Cardiac muscle cell (in vitro differentiated cells and primary cell): ENCODE results near the gene KIF6. TPM values are rescaled to one million over a fixed set of nuclear protein-coding genes. Genes with fewer than 3 reads are reported as not detected.
A peak's percentile ranks its signal among the peaks of the same experiment; 100 is the strongest.

ENCODE experiments used
- DNase-seq, 2 donors: peaks; one replicate each; pipeline versions ENCODE4 v3.0.0 to v3.0.0-alpha.2; 2010 to 2017; ENCODE audit warnings: low read depth in 1 of 2, low spot score in 1 of 2
- H3K27ac ChIP-seq: fragments of 200-600 bp; sonication (generic); 2 replicates; pipeline ENCODE4 v1.5.1; 2016
- H3K27me3 ChIP-seq: fragments of 200-600 bp; sonication (generic); 2 replicates; pipeline ENCODE4 v1.6.0; 2016; ENCODE audit warnings: control low read depth
- H3K36me3 ChIP-seq: fragments of 200-600 bp; sonication (generic); 2 replicates; pipeline ENCODE4 v1.5.1; 2016; ENCODE audit warnings: control low read depth
- H3K4me1 ChIP-seq: fragments of 200-600 bp; sonication (generic); 2 replicates; pipeline ENCODE4 v1.8.1; 2017; ENCODE audit warnings: low read depth, mild to moderate bottlenecking, mixed run types
- H3K4me3 ChIP-seq: fragments of 200-600 bp; sonication (generic); 2 replicates; pipeline ENCODE4 v1.5.1; 2016; ENCODE audit warnings: mild to moderate bottlenecking
- H3K9me3 ChIP-seq: fragments of 200-600 bp; sonication (generic); 2 replicates; pipeline ENCODE4 v1.5.1; 2017; ENCODE audit warnings: low read depth, mild to moderate bottlenecking, control low read depth
- CTCF ChIP-seq: IDR thresholded peaks from 2 replicates; pipeline ENCODE4 v1.5.1; 2012; ENCODE audit warnings: low read depth, mild to moderate bottlenecking, low read length
- polyA plus RNA-seq: library from polyadenylated mRNA; unstranded; fragments of >200 nt; fragmentation: Nextera tagmentation; extraction: Ambion mirVana; gene quantifications from 2 replicates; pipeline ENCODE4 v1.2.1, GENCODE V29; 2016
- total RNA-seq: library from RNA; depleted of rRNA; stranded (reverse); fragments of >200 nt; gene quantifications from 2 replicates; pipeline ENCODE4 v1.2.3, GENCODE V29; 2016

Gene KIF6
- total and polyA plus RNA-seq, 2 experiments from 2014 or later: 0.69 to 1.7 TPM

GRCh38 chr6:39400026-39400425 lies 325.2 kb downstream of the KIF6 start:
- H3K9me3 ChIP-seq: no peaks in the 10 kb centered on the region
- no peaks in the 10 kb centered on the region for H3K27me3 ChIP-seq
- no peak overlapping the region for H3K27ac ChIP-seq
- DNase-seq: no peak
- no peak overlapping the region for H3K4me3 ChIP-seq
- no peaks in the 10 kb centered on the region for H3K36me3 ChIP-seq
- no peak for TF ChIP-seq CTCF
- H3K4me1 ChIP-seq: no peaks in the 10 kb centered on the region

- no peak overlapping the region for H3K4me3 ChIP-seq
- TF ChIP-seq CTCF: no peak
- no peaks in the 10 kb centered on the region for H3K36me3 ChIP-seq
- no peaks in the 10 kb centered on the region for H3K27me3 ChIP-seq
- no peaks in the 10 kb centered on the region for H3K4me1 ChIP-seq
- DNase-seq: no peak
- no peak overlapping the region for H3K27ac ChIP-seq
- H3K9me3 ChIP-seq: no peaks in the 10 kb centered on the region
Measured at GRCh38 chr6:39396854-39397253, 328.4 kb downstream of the KIF6 start.

- Histone ChIP-seq H3K9me3 (no peaks in the 10 kb centered on the region), H3K4me3 (no peak overlapping the region), H3K27ac (no peak overlapping the region), H3K36me3 (no peaks in the 10 kb centered on the region), H3K27me3 (no peaks in the 10 kb centered on the region), H3K4me1 (no peaks in the 10 kb centered on the region)
- TF ChIP-seq CTCF: no peak
- no peak for DNase-seq
Measured at GRCh38 chr6:39393075-39393474, 332.1 kb downstream of the KIF6 start.

- Histone ChIP-seq H3K27me3 (no peaks in the 10 kb centered on the region), H3K9me3 (no peaks in the 10 kb centered on the region), H3K27ac (no peak overlapping the region), H3K4me3 (no peak overlapping the region), H3K36me3 (no peaks in the 10 kb centered on the region), H3K4me1 (no peaks in the 10 kb centered on the region)
- TF ChIP-seq CTCF: no peak
- DNase-seq: no peak
Measured at GRCh38 chr6:39391182-39391581, 334.0 kb downstream of the KIF6 start.

GRCh38 chr6:39389484-39389767 lies 335.8 kb downstream of the KIF6 start:
- peak; percentile 47 for TF ChIP-seq CTCF
- H3K4me1 ChIP-seq: no peaks in the 10 kb centered on the region
- DNase-seq: peak; percentile 28 to 58
- H3K36me3 ChIP-seq: no peaks in the 10 kb centered on the region
- no peak overlapping the region for H3K4me3 ChIP-seq
- H3K27me3 ChIP-seq: no peaks in the 10 kb centered on the region
- no peak overlapping the region for H3K27ac ChIP-seq
- no peaks in the 10 kb centered on the region for H3K9me3 ChIP-seq
